CD4-positive, alpha-beta T cell treated with Interleukin-12 subunit alpha and Interleukin-12 subunit beta, for 1 hour (primary cell): ENCODE results near the gene MICALL2.

Experiments used
- DNase-seq: peaks from one replicate; pipeline ENCODE4 v3.0.0-alpha.2; 2020

Gene MICALL2

GRCh38 chr7:1411414-1411813 lies 47.9 kb downstream of the MICALL2 start:
- DNase-seq, result no peak

- no peak for DNase-seq
Measured at GRCh38 chr7:1410992-1411391, 48.3 kb downstream of the MICALL2 start.

GRCh38 chr7:1409555-1409954 lies 49.7 kb downstream of the MICALL2 start:
- DNase-seq, result no peak

DNA sequence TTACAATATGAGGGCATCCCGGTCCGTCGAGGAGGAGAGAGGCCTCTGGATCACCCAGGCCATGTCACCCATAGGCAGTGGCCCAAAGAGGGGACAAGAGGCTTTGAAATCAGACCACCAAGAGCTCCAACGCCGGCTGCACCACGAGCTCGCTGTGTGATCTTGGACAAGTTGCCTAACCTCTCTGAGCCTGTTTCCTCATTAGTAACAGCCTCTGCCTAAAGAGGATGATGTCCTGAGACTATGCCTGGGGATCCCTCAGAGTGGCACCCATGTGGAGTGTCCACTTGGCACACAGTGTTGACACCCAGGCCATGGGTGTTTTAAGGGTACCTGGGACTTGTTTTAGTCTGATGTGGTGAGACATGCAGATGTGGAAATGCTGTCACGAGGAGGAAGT lies 50.8 kb downstream of the MICALL2 start:
- DNase-seq, result no peak

GRCh38 chr7:1407892-1408291 lies 51.4 kb downstream of the MICALL2 start:
- DNase-seq, result no peak

DNA sequence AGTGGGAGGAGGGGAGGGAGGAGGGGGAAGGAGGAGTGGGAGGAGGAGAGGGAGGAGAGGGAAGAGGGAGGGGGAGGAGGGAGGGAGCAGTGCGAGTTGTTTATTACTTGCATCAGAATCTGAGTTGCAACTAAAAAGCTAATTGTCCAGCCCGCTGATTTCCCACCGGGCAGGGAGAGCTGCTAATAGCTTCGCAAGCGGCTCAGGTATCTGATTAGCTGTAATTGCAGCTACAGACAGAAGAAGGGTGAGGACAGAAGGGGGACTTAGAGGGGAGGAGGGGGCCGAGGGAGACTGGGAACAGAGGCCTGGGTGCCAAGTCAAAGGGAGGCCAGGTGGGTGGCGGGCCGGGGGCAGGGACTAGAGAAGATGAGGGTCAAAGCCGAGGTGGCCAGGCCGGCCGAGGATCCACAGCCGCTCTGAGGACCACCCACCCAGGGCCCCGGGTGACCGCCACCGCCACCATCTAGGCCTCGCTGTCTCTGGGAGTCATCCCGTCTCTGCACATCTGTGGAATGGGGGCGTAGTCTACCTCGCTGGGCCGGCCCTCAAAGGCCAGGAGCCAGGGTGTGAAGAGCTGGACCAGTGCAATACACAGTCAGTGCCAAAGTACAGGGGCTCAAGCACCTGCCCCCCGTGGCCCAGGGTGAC lies 54.2 kb downstream of the MICALL2 start:
- DNase-seq, result no peak

DNA sequence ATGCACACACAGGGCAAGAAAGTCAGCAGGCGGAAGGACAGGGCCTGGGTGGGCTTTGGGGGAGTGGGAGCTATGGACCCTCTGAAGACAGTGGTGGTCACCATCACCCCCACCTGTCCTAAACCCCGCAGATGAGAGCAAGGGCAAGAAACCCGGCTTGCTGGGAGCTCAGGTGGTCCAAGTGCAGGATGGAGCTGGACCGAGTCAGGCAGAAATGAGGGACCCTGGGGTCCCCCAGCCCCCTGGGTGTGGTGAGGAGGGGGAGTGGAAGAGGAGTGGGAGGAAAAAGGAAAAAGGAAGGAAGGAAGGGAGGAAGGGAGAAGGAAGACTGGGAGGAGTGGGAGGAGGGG lies 54.8 kb downstream of the MICALL2 start:
- DNase-seq, result no peak

- DNase-seq, result no peak
Measured at GRCh38 chr7:1403638-1404459, 55.4 kb downstream of the MICALL2 start.

GRCh38 chr7:1402791-1403637 lies 56.3 kb downstream of the MICALL2 start:
- no peak for DNase-seq

- no peak for DNase-seq
Measured at GRCh38 chr7:1402110-1402790, 57.0 kb downstream of the MICALL2 start.

DNA sequence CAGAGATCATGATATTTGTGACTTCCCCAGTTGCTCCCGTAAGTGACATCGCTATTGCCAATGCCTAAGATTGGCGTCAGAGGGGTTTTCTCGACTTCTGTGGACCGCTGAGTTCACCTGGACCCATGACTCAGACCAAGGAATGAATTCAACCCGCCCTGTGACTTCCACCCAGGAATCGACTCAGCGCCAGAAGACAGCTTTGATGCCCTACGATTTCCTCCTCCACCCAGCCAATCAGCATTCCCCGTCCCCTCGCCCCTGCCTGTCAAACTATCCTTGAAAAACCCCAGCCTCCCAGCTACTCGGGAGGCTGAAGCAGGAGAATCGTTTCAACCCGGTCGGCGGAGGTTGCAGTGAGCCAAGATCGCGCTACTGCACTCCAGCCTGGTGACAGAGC lies 58.3 kb downstream of the MICALL2 start:
- DNase-seq, result no peak

- no peak for DNase-seq
Measured at GRCh38 chr7:1400371-1400770, 58.9 kb downstream of the MICALL2 start.

GRCh38 chr7:1397491-1398327 lies 61.6 kb downstream of the MICALL2 start:
- no peak for DNase-seq

DNA sequence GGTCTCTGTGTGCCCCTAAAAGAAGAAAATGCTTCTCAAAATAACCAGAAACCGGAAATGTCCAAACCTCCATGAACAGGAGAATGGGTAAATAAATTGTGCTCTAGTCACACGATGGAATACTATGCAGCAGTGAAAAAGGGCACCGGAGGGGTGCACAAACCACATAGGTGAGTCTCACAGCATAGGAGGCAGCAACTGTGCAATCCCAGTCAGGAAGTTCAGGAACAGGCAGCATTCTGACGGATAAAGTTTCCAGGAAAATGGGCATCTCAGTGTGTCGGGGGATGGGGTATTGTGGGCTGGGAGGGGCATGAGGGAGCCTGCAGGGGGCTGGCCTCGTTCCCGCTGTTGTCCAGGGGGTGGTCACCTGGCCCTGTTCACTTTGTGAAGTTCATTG lies 63.1 kb downstream of the MICALL2 start:
- DNase-seq, result no peak

DNA sequence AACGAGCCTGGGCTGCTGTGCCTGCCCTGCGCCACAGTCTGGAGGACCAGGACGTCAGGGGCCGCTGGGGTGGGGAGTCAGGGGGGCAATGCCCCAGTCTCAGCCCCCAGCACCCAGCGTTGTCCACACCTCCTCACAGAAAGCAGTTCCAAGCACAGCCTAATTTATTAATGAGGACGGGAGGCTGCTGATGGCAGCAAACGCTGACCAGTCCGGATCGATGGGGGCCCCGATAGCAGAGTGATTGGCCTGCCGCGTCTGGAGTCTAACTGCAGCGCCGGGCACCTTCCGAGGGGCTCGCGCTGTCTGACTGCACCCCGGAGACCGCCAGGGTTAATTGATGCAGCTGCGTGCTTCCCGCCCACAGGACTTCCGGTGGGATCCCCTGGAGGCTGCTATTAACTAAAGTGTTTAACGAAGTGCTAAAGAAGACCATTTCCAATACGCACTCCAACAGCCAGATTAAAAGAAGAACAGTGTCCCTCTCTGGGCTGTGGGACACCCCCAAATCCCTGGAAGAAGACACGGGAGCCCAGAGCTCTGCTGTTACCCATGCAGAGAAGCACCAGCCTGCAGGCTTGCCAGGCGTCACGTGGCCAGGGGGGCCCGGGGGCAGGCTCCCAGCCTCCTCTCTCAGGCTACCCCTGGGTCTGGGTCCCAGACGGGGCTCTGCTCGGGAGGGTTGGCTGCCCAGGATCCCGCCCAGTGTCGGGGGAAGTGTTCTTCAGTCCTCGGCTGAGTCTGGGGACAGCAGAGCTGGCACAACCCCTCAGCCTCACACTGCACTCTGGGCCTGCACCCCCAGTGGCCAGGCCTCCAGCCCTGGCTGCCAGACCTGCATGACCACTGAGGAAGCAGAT lies 63.8 kb downstream of the MICALL2 start:
- no peak for DNase-seq

GRCh38 chr7:1394371-1394770 lies 64.9 kb downstream of the MICALL2 start:
- DNase-seq, result no peak

- no peak for DNase-seq
Measured at GRCh38 chr7:1393421-1393820, 65.8 kb downstream of the MICALL2 start.

- DNase-seq, result no peak
Measured at GRCh38 chr7:1392556-1392955, 66.7 kb downstream of the MICALL2 start.

- no peak for DNase-seq
Measured at GRCh38 chr7:1391449-1391848, 67.8 kb downstream of the MICALL2 start.

DNA sequence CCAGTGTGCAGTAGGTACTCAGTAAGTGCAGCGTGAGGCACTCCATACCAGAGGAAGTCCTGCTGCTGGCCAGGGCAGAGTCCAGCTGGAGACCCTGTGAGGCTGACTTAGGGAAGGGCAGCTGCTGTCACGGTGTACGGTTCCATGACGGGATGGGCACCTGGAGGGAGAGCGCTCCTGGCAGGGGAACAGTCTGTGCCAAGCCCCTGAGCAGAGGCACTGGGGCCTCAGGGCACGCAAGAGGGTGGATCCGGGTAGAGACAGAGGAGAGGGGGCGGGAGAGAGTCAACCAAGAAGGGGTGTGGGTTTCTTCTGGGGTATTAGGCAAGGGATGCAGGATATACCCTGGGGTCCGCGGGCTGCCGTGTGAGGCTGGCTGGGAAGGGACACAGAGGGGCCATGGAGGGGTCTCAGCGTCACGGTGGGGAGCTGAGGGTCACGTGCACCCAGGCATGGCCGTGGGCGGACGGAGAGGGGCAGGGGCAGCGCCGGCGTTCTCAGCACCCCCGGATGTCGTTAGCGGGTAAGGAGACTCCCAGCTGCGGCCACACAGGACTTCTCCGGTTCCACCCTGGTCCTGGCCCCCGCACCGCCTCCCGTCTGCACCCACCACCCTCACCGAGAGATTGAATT lies 70.5 kb downstream of the MICALL2 start:
- no peak for DNase-seq
